Measurements from ENCODE around the gene KLK3.
A peak's percentile ranks its signal among the peaks of the same experiment; 100 is the strongest.

Gene KLK3

GRCh38 chr19:50833802-50834167 lies 20.9 kb upstream of the KLK3 start:
- Histone ChIP-seq H3K27ac (replicated peaks) (no peak overlapping the region), H3K27me3 (ENCODE audit: insufficient read depth, poor library complexity, severe bottlenecking) (peaks cover 19% of the 10 kb centered on the region), H3K4me3 (replicated peaks; ENCODE audit: insufficient read depth, low read length) (no peak overlapping the region)
- no peak for DNase-seq (ENCODE audit: low read depth in 1 of 2, low spot score in 1 of 2)
- no peak for TF ChIP-seq GABPA (IDR thresholded peaks at IDR 0.05; ENCODE audit: low read depth)
- no peak for TF ChIP-seq SPI1 (IDR thresholded peaks at IDR 0.05; ENCODE audit: borderline replicate concordance, low read depth)
- no peak for TF ChIP-seq POLR2AphosphoS5 (IDR thresholded peaks at IDR 0.05; ENCODE audit: low read depth)
- TF ChIP-seq CTCF (IDR thresholded peaks at IDR 0.05; ENCODE audit: insufficient read depth, low read length), result no peak
- no peak for TF ChIP-seq REST (IDR thresholded peaks at IDR 0.05; ENCODE audit: insufficient replicate concordance, low read depth)

GRCh38 chr19:50835103-50835784 lies 19.5 kb upstream of the KLK3 start:
- peaks cover 19% of the 10 kb centered on the region for H3K27me3 ChIP-seq (ENCODE audit: insufficient read depth, poor library complexity, severe bottlenecking)
- H3K4me3 ChIP-seq (replicated peaks; ENCODE audit: insufficient read depth, low read length), result peak overlapping the region; percentile 58
- H3K27ac ChIP-seq (replicated peaks), result no peak overlapping the region
- TF ChIP-seq SPI1 (IDR thresholded peaks at IDR 0.05; ENCODE audit: borderline replicate concordance, low read depth) (no peak), REST (IDR thresholded peaks at IDR 0.05; ENCODE audit: insufficient replicate concordance, low read depth) (no peak), CTCF (IDR thresholded peaks at IDR 0.05; ENCODE audit: insufficient read depth, low read length) (no peak), POLR2AphosphoS5 (IDR thresholded peaks at IDR 0.05; ENCODE audit: low read depth) (no peak), GABPA (IDR thresholded peaks at IDR 0.05; ENCODE audit: low read depth) (no peak)
- DNase-seq (ENCODE audit: low read depth in 1 of 2, low spot score in 1 of 2), result no peak

GRCh38 chr19:50835785-50836542 lies 18.8 kb upstream of the KLK3 start:
- TF ChIP-seq SPI1 (IDR thresholded peaks at IDR 0.05; ENCODE audit: borderline replicate concordance, low read depth) (no peak), POLR2AphosphoS5 (IDR thresholded peaks at IDR 0.05; ENCODE audit: low read depth) (no peak), GABPA (IDR thresholded peaks at IDR 0.05; ENCODE audit: low read depth) (no peak), REST (IDR thresholded peaks at IDR 0.05; ENCODE audit: insufficient replicate concordance, low read depth) (no peak), CTCF (IDR thresholded peaks at IDR 0.05; ENCODE audit: insufficient read depth, low read length) (no peak)
- peak; percentile 29 to 54 for DNase-seq (ENCODE audit: low read depth in 1 of 2, low spot score in 1 of 2)

More at GRCh38 chr19:50835785-50836542, 18.8 kb upstream of the KLK3 start:
- peak overlapping the region; percentile 58 for H3K4me3 ChIP-seq (replicated peaks; ENCODE audit: insufficient read depth, low read length)
- H3K27ac ChIP-seq (replicated peaks), result no peak overlapping the region
- peaks cover 19% of the 10 kb centered on the region for H3K27me3 ChIP-seq (ENCODE audit: insufficient read depth, poor library complexity, severe bottlenecking)

Data from HL-60 (cell line).